ENCODE results near the gene SORCS2. TPM values are rescaled to one million over a fixed set of nuclear protein-coding genes. Genes with fewer than 3 reads are reported as not detected.

The SORCS2 gene
- total RNA-seq, 4 donors from 2014 or later: 2.0 to 7.4 (median 3.6) TPM

- Histone ChIP-seq H3K4me3 (no peak overlapping the region), H3K27ac (no peak overlapping the region), H3K9me3 (no peaks in the 10 kb centered on the region), H3K27me3 (no peaks in the 10 kb centered on the region), H3K4me1 (peaks cover 0 to 5% (median 0%) of the 10 kb centered on the region in 3 donors), H3K36me3 (no peaks in the 10 kb centered on the region)
- ATAC-seq: no peak
- WGBS, 2 donors (ENCODE audit: low coverage in 1 of 2): 88% methylated on average over 6 of the region's 19 CpGs; no CpG with 5 or more reads in 1 of the 2 donors
- TF ChIP-seq POLR2AphosphoS5 (IDR thresholded peaks at IDR 0.05): no peak
- TF ChIP-seq CTCF (IDR thresholded peaks at IDR 0.05): no peak
- no peak for TF ChIP-seq POLR2A (IDR thresholded peaks at IDR 0.05)
- no peak for TF ChIP-seq EP300 (IDR thresholded peaks at IDR 0.05)
These were observed 512.3 kb downstream of the SORCS2 start for GRCh38 chr4:7704625-7705024.

GRCh38 chr4:7705062-7705461 is 512.7 kb downstream of the SORCS2 start:
- Histone ChIP-seq H3K27me3 (no peaks in the 10 kb centered on the region), H3K4me1 (peaks cover 0 to 5% (median 0%) of the 10 kb centered on the region in 3 donors), H3K9me3 (no peaks in the 10 kb centered on the region), H3K36me3 (no peaks in the 10 kb centered on the region), H3K4me3 (no peak overlapping the region), H3K27ac (no peak overlapping the region)
- ATAC-seq: peak; percentile 27
- WGBS, 2 donors (ENCODE audit: low coverage in 1 of 2): 76 to 85% methylated on average over 3 to 4 of the region's 8 CpGs
- TF ChIP-seq EP300 (IDR thresholded peaks at IDR 0.05): no peak
- TF ChIP-seq CTCF (IDR thresholded peaks at IDR 0.05): no peak
- no peak for TF ChIP-seq POLR2AphosphoS5 (IDR thresholded peaks at IDR 0.05)
- no peak for TF ChIP-seq POLR2A (IDR thresholded peaks at IDR 0.05)

DNA sequence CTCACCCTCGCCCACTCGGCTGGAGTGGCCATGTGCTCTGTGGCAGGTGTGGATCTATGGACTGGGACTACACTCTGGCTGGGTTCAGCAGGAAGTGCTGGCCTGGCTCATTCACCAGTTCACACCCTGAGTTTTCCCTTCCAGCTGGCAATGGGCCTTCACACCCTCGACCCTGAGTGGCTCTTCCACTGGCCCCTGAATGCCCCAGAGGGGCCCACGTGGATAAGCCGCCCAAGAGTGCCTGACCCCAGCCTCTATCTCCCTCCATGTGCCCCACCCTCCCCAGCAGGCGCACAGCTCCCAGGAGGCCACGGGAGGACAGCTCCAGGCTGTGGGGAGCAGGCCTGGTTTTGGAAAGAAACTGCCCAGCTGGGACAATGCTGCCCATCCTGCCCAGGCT is 513.3 kb downstream of the SORCS2 start:
- TF ChIP-seq POLR2A (IDR thresholded peaks at IDR 0.05) (no peak), POLR2AphosphoS5 (IDR thresholded peaks at IDR 0.05) (no peak), CTCF (IDR thresholded peaks at IDR 0.05) (no peak), EP300 (IDR thresholded peaks at IDR 0.05) (no peak)
- Histone ChIP-seq H3K4me3 (no peak overlapping the region), H3K36me3 (no peaks in the 10 kb centered on the region), H3K27ac (no peak overlapping the region), H3K4me1 (peaks cover 0 to 5% (median 0%) of the 10 kb centered on the region in 3 donors), H3K27me3 (no peaks in the 10 kb centered on the region), H3K9me3 (no peaks in the 10 kb centered on the region)
- ATAC-seq: no peak
- 60% methylated on average over 1 of the region's 7 CpGs; no CpG with 5 or more reads in 1 of the 2 donors for WGBS, 2 donors (ENCODE audit: low coverage in 1 of 2)

DNA sequence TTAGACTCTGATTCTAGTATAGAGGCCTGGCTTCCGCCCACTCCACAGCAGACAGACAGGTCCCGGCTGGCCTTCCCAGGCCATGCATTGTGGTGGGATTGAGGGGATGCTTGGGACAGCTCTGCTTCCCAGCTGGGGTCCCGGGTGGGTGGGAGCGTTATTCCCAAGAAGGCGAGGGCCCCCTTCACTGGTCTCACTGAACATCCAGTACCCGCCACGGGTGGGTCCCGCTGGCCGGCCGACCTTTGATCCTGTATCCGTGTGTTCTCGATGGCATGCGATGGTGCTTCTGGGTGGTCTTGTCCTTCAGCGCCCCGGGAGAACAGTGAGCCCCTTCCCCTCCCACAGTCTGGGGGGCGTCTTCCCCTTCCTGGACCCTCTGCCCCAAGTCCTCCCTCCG is 515.9 kb downstream of the SORCS2 start:
- no peaks in the 10 kb centered on the region for H3K9me3 ChIP-seq
- H3K27me3 ChIP-seq: no peaks in the 10 kb centered on the region
- H3K4me1 ChIP-seq: peaks cover 0 to 5% (median 0%) of the 10 kb centered on the region in 3 donors
- H3K27ac ChIP-seq: no peak overlapping the region
- no peak for ATAC-seq
- no peak for TF ChIP-seq EP300 (IDR thresholded peaks at IDR 0.05)
- no peaks in the 10 kb centered on the region for H3K36me3 ChIP-seq
- no peak overlapping the region for H3K4me3 ChIP-seq
- 49 to 71% methylated on average over 2 to 5 of the region's 17 CpGs for WGBS, 2 donors (ENCODE audit: low coverage in 1 of 2)

GRCh38 chr4:7708981-7709380 is 516.6 kb downstream of the SORCS2 start:
- Histone ChIP-seq H3K36me3 (peaks cover 0 to 1% of the 10 kb centered on the region in 2 donors), H3K9me3 (peaks cover 0 to 2% (median 0%) of the 10 kb centered on the region in 3 donors), H3K4me1 (peaks cover 0 to 5% (median 0%) of the 10 kb centered on the region in 3 donors), H3K4me3 (no peak overlapping the region), H3K27ac (no peak overlapping the region), H3K27me3 (no peaks in the 10 kb centered on the region)
- ATAC-seq: no peak
- no peak for TF ChIP-seq POLR2A (IDR thresholded peaks at IDR 0.05)
- TF ChIP-seq POLR2AphosphoS5 (IDR thresholded peaks at IDR 0.05): no peak
- no peak for TF ChIP-seq CTCF (IDR thresholded peaks at IDR 0.05)
- no peak for TF ChIP-seq EP300 (IDR thresholded peaks at IDR 0.05)
- WGBS, 2 donors (ENCODE audit: low coverage in 1 of 2): 84 to 100% methylated on average over 1 to 7 of the region's 15 CpGs
